SJCRH30 (cell line): Measurements from ENCODE around the gene KIF22. TPM values are rescaled to one million over a fixed set of nuclear protein-coding genes. Genes with fewer than 3 reads are reported as not detected.
A peak's percentile ranks its signal among the peaks of the same experiment; 100 is the strongest.

Experiments used
- DNase-seq, 2 experiments: peaks; one replicate each; pipeline ENCODE4 v3.0.0-alpha.2; 2015 to 2020
- H3K27ac ChIP-seq: fragments of 250-450 bp; sonication (Bioruptor Pico); 2 replicates; pipeline ENCODE4 v1.5.1; 2020; ENCODE audit warnings: mild to moderate bottlenecking, moderate library complexity
- H3K27me3 ChIP-seq: fragments of 250-450 bp; sonication (Bioruptor Pico); 2 replicates; pipeline ENCODE4 v1.5.1; 2020; ENCODE audit warnings: mild to moderate bottlenecking, moderate library complexity
- H3K36me3 ChIP-seq: fragments of 250-450 bp; sonication (Bioruptor Pico); 2 replicates; pipeline ENCODE4 v1.5.1; 2020; ENCODE audit warnings: mild to moderate bottlenecking, moderate library complexity
- H3K4me1 ChIP-seq: fragments of 250-450 bp; sonication (Bioruptor Pico); 2 replicates; pipeline ENCODE4 v1.5.1; 2020; ENCODE audit warnings: mild to moderate bottlenecking, moderate library complexity
- H3K4me3 ChIP-seq: fragments of 250-450 bp; sonication (Bioruptor Pico); 2 replicates; pipeline ENCODE4 v1.5.1; 2020; ENCODE audit warnings: mild to moderate bottlenecking, moderate library complexity
- H3K9me3 ChIP-seq: fragments of 250-450 bp; sonication (Bioruptor Pico); replicated peaks from 2 replicates; pipeline ENCODE4 v1.5.1; 2020; ENCODE audit warnings: mild to moderate bottlenecking, moderate library complexity
- total RNA-seq: library from RNA; depleted of rRNA; stranded (reverse); fragments of >200 nt; shearing (Covaris generic); gene quantifications from 2 replicates; pipeline ENCODE4 v1.2.3, GENCODE V29; 2014

Gene KIF22
- total RNA-seq, 1 experiment from 2014 or later, result 122 TPM

GRCh38 chr16:29805232-29806098 lies 14.9 kb downstream of the KIF22 start:
- Histone ChIP-seq H3K4me1 (peaks cover 22% of the 10 kb centered on the region; the same call in 1 of the 2 replicates), H3K27me3 (no peaks in the 10 kb centered on the region), H3K27ac (peak overlapping the region; percentile 67), H3K36me3 (peaks cover 55% of the 10 kb centered on the region), H3K4me3 (peak overlapping the region; percentile 61), H3K9me3 (no peaks in the 10 kb centered on the region)
- peak; percentile 97 for DNase-seq

- Histone ChIP-seq H3K9me3 (no peaks in the 10 kb centered on the region), H3K4me1 (peaks cover 26% of the 10 kb centered on the region; the same call in 1 of the 2 replicates), H3K27me3 (no peaks in the 10 kb centered on the region), H3K4me3 (peak within 1 kb of the TSS; percentile 63), H3K27ac (peak within 1 kb of the TSS; percentile 67), H3K36me3 (peaks cover 51% of the 10 kb centered on the region)
- no peak for DNase-seq
Observed at GRCh38 chr16:29806099-29806579, 15.6 kb downstream of the KIF22 start, which contains the start of gene MAZ. Gene MAZ (plus strand): TSS chr16:29806529. CDS start chr16:29806702, 173 bp downstream.

GRCh38 chr16:29806641-29807425 lies 16.3 kb downstream of the KIF22 start:
- peak; percentile 59 to 67 for DNase-seq
- H3K4me3 ChIP-seq, result peak overlapping the region; percentile 63

GRCh38 chr16:29807426-29808218 lies 17.1 kb downstream of the KIF22 start:
- H3K4me3 ChIP-seq, result peak overlapping the region; percentile 63
- H3K4me1 ChIP-seq, result peaks cover 28% of the 10 kb centered on the region
- H3K27ac ChIP-seq, result peak overlapping the region; percentile 16; the same call in 1 of the 2 replicates
- no peaks in the 10 kb centered on the region for H3K27me3 ChIP-seq
- peak; percentile 85 to 86 for DNase-seq
- no peaks in the 10 kb centered on the region for H3K9me3 ChIP-seq
- peaks cover 38% of the 10 kb centered on the region for H3K36me3 ChIP-seq

More at GRCh38 chr16:29806641-29807425, 16.3 kb downstream of the KIF22 start:
- Histone ChIP-seq H3K27ac (peak overlapping the region; percentile 62; the same call in 1 of the 2 replicates), H3K36me3 (peaks cover 44% of the 10 kb centered on the region), H3K27me3 (no peaks in the 10 kb centered on the region), H3K9me3 (no peaks in the 10 kb centered on the region), H3K4me1 (peaks cover 31% of the 10 kb centered on the region)

GRCh38 chr16:29808219-29808900 lies 17.8 kb downstream of the KIF22 start:
- H3K27me3 ChIP-seq, result no peaks in the 10 kb centered on the region
- no peak overlapping the region; the same call in 1 of the 2 replicates for H3K27ac ChIP-seq
- peaks cover 20% of the 10 kb centered on the region for H3K4me1 ChIP-seq
- no peaks in the 10 kb centered on the region for H3K9me3 ChIP-seq
- peak overlapping the region; percentile 63 for H3K4me3 ChIP-seq
- no peak for DNase-seq
- H3K36me3 ChIP-seq, result peaks cover 31% of the 10 kb centered on the region

GRCh38 chr16:29809031-29809747 lies 18.6 kb downstream of the KIF22 start:
- DNase-seq, result no peak
- Histone ChIP-seq H3K4me1 (peaks cover 17% of the 10 kb centered on the region), H3K27me3 (no peaks in the 10 kb centered on the region), H3K27ac (no peak overlapping the region), H3K36me3 (peaks cover 23% of the 10 kb centered on the region), H3K9me3 (no peaks in the 10 kb centered on the region), H3K4me3 (no peak overlapping the region)

- Histone ChIP-seq H3K4me1 (peaks cover 11% of the 10 kb centered on the region), H3K27ac (no peak overlapping the region), H3K27me3 (no peaks in the 10 kb centered on the region), H3K36me3 (peaks cover 20% of the 10 kb centered on the region), H3K9me3 (no peaks in the 10 kb centered on the region), H3K4me3 (no peak overlapping the region)
- no peak for DNase-seq
Observed at GRCh38 chr16:29809850-29810698, 19.5 kb downstream of the KIF22 start.

- H3K4me3 ChIP-seq, result no peak overlapping the region
- H3K9me3 ChIP-seq, result no peaks in the 10 kb centered on the region
- peaks cover 20% of the 10 kb centered on the region for H3K36me3 ChIP-seq
- H3K27ac ChIP-seq, result no peak overlapping the region
- peaks cover 11% of the 10 kb centered on the region for H3K4me1 ChIP-seq
- no peaks in the 10 kb centered on the region for H3K27me3 ChIP-seq
- no peak for DNase-seq
Observed at GRCh38 chr16:29810699-29811169, 20.2 kb downstream of the KIF22 start.

GRCh38 chr16:29811170-29811895 lies 20.8 kb downstream of the KIF22 start:
- Histone ChIP-seq H3K9me3 (no peaks in the 10 kb centered on the region), H3K27me3 (no peaks in the 10 kb centered on the region), H3K4me3 (peak overlapping the region; percentile 58), H3K4me1 (peaks cover 11% of the 10 kb centered on the region), H3K36me3 (peaks cover 20% of the 10 kb centered on the region), H3K27ac (peak overlapping the region; percentile 16; the same call in 1 of the 2 replicates)
- DNase-seq, result peak; percentile 97 to 98

- H3K4me1 ChIP-seq, result peaks cover 11% of the 10 kb centered on the region
Observed at GRCh38 chr16:29811896-29812665, 21.5 kb downstream of the KIF22 start, which contains the start of gene PRRT2. Gene PRRT2 (plus strand): TSS chr16:29812193. CDS start chr16:29813055, 862 bp downstream.

More at GRCh38 chr16:29811896-29812665, 21.5 kb downstream of the KIF22 start, which contains the start of gene PRRT2:
- Histone ChIP-seq H3K9me3 (no peaks in the 10 kb centered on the region), H3K27me3 (no peaks in the 10 kb centered on the region), H3K4me3 (peak within 1 kb of the TSS; percentile 58), H3K27ac (peak within 1 kb of the TSS; percentile 16; the same call in 1 of the 2 replicates), H3K36me3 (peaks cover 20% of the 10 kb centered on the region)
- DNase-seq, result peak; percentile 49 to 60
